SK-N-SH (cell line): ENCODE measurements around the gene BSG. TPM values are rescaled to one million over a fixed set of nuclear protein-coding genes. Genes with fewer than 3 reads are reported as not detected.

Source experiments
- CTCF ChIA-PET: fragments of 300-600, 350-600 bp; formaldehyde crosslinking; extraction: SDS; loops from one replicate; lab custom pipeline; 2021; lab: Yijun Ruan, JAX
- POLR2A ChIA-PET: fragments of 350-600 bp; sonication (Branson Sonifier 250); formaldehyde crosslinking; extraction: SDS; loops from one replicate; lab custom pipeline; 2020; ENCODE audit warnings: antibody characterized with exemption, inconsistent platforms; lab: Yijun Ruan, JAX
- DNase-seq: peaks from one replicate; pipeline ENCODE4 v3.0.0; 2012
- H2AFZ ChIP-seq: fragments of 200-600 bp; sonication (generic); 2 replicates; pipeline ENCODE4 v1.8.1; 2016; ENCODE audit warnings: antibody characterized with exemption, mild to moderate bottlenecking, low read depth
- H3F3A ChIP-seq: fragments of 200-600 bp; sonication (generic); replicated peaks from 2 replicates; pipeline ENCODE3; 2016; ENCODE audit warnings: antibody characterized with exemption, mild to moderate bottlenecking; ENCODE audit not compliant: insufficient read depth
- H3K27ac ChIP-seq, 2 experiments: fragments of 200-500 bp in 1 of 2; fragments of 200-600 bp in 1 of 2; sonication (Bioruptor generic) in 1 of 2; sonication (generic), shearing (Covaris generic) in 1 of 2; 2 replicates each; pipeline versions ENCODE4 v1.5.1 to v1.6.1; 2014 to 2016; ENCODE audit warnings: low read depth in 2 of 2, inconsistent platforms in 1 of 2, low read length in 1 of 2, mild to moderate bottlenecking in 1 of 2, mixed read lengths in 1 of 2
- H3K27me3 ChIP-seq: fragments of 200-600 bp; sonication (generic), shearing (Covaris generic); 2 replicates; pipeline ENCODE4 v1.6.1; 2016; ENCODE audit warnings: mixed run types; ENCODE audit not compliant: insufficient read depth
- H3K36me3 ChIP-seq, 2 experiments: fragments of 200-500 bp in 1 of 2; fragments of 200-600 bp in 1 of 2; sonication (Bioruptor generic) in 1 of 2; sonication (generic) in 1 of 2; replicated peaks in 1 of 2; 2 replicates each; pipeline versions ENCODE3 to v1.5.1; 2014 to 2016; ENCODE audit warnings: low read length in 1 of 2, mild to moderate bottlenecking in 1 of 2; ENCODE audit not compliant: insufficient read depth in 2 of 2, control insufficient read depth in 1 of 2
- H3K4me1 ChIP-seq, 2 experiments: fragments of 200-500 bp in 1 of 2; fragments of 200-600 bp in 1 of 2; sonication (Bioruptor generic) in 1 of 2; sonication (generic), shearing (Covaris generic) in 1 of 2; 2 replicates each; pipeline versions ENCODE4 v1.5.1 to v1.6.1; 2014 to 2016; ENCODE audit warnings: low read depth in 1 of 2, low read length in 1 of 2, mixed run types in 1 of 2; ENCODE audit not compliant: insufficient read depth in 2 of 2, control insufficient read depth in 1 of 2
- H3K4me2 ChIP-seq: fragments of 200-600 bp; sonication (generic), shearing (Covaris generic); 2 replicates; pipeline ENCODE4 v1.6.1; 2017; ENCODE audit warnings: mixed run types
- H3K4me3 ChIP-seq, 2 experiments: fragments of 200-500 bp in 1 of 2; fragments of 200-600 bp in 1 of 2; sonication (Bioruptor generic) in 1 of 2; sonication (generic), shearing (Covaris generic) in 1 of 2; 2 replicates each; pipeline versions ENCODE4 v1.5.1 to v1.8.1; 2014 to 2016; ENCODE audit warnings: low read depth in 2 of 2, inconsistent platforms in 1 of 2, low read length in 1 of 2, mild to moderate bottlenecking in 1 of 2, mixed read lengths in 1 of 2, moderate library complexity in 1 of 2
- H3K79me2 ChIP-seq: fragments of 200-600 bp; sonication (generic); 2 replicates; pipeline ENCODE4 v1.8.1; 2017; ENCODE audit warnings: mild to moderate bottlenecking; ENCODE audit not compliant: insufficient read depth
- H3K9ac ChIP-seq: fragments of 200-600 bp; sonication (generic); 2 replicates; pipeline ENCODE4 v1.6.1; 2017; ENCODE audit warnings: mixed run types
- H3K9me2 ChIP-seq: fragments of 200-600 bp; sonication (generic); 2 replicates; pipeline ENCODE4 v1.6.1; 2017; ENCODE audit warnings: mixed run types
- H3K9me3 ChIP-seq: fragments of 200-600 bp; sonication (generic); 2 replicates; pipeline ENCODE4 v1.6.1; 2017; ENCODE audit warnings: mixed run types, mild to moderate bottlenecking, moderate library complexity
- H4K20me1 ChIP-seq: fragments of 200-600 bp; sonication (generic); 2 replicates; pipeline ENCODE4 v1.6.1; 2017; ENCODE audit warnings: mild to moderate bottlenecking, mixed run types; ENCODE audit not compliant: insufficient read depth
- FOSL2 ChIP-seq: IDR thresholded peaks from 2 replicates; pipeline ENCODE4 v1.4.0; 2012; ENCODE audit warnings: low read depth, mild to moderate bottlenecking, moderate library complexity, borderline replicate concordance
- JUND ChIP-seq: IDR thresholded peaks from 2 replicates; pipeline ENCODE4 v1.4.0; 2012
- MAX ChIP-seq: IDR thresholded peaks from 2 replicates; pipeline ENCODE4 v1.4.0; 2012; ENCODE audit warnings: low read depth
- MXI1 ChIP-seq: IDR thresholded peaks from 2 replicates; pipeline ENCODE4 v1.6.1; 2012; ENCODE audit warnings: mild to moderate bottlenecking, low read depth, low read length, improper control_type of control experiment
- NFIC ChIP-seq: IDR thresholded peaks from 2 replicates; pipeline ENCODE4 v1.4.0; 2012; ENCODE audit warnings: borderline replicate concordance
- TCF12 ChIP-seq: IDR thresholded peaks from 2 replicates; pipeline ENCODE4 v1.4.0; 2012
- WGBS: methylation state at CpG from one replicate; pipeline ENCODE4 v1.1.6; 2017; ENCODE audit warnings: low lambda C conversion rate; 5-methylcytosine and 5-hydroxymethylcytosine counted together
- polyA plus RNA-seq, 3 experiments: library from polyadenylated mRNA; depleted of rRNA; stranded (reverse); fragments of >200 nt; gene quantifications; 2 replicates each; pipeline ENCODE4 v1.2.3, GENCODE V29; 2012

BSG gene
- polyA plus RNA-seq, 1 of the 3 experiments (the other 2 are of a cell fraction) = 835 TPM

GRCh38 chr19:574658-575526 is 2.5 kb downstream of the BSG start:
- H3K9me3 ChIP-seq = no peaks in the 10 kb centered on the region

GRCh38 chr19:575527-576506 is 3.4 kb downstream of the BSG start:
- Histone ChIP-seq H3K27ac (peak overlapping the region; percentile 53 to 60; a peak in 3 of 4 replicates), H3K9ac (no peak overlapping the region), H3K79me2 (peaks cover 80% of the 10 kb centered on the region), H3K27me3 (no peaks in the 10 kb centered on the region), H3K4me2 (peak overlapping the region; percentile 100), H4K20me1 (peaks cover 72% of the 10 kb centered on the region), H3K4me3 (peak overlapping the region; percentile 38 to 53), H3K9me2 (no peaks in the 10 kb centered on the region), H3K36me3 (peaks cover 0 to 18% of the 10 kb centered on the region in 2 experiments), H3K4me1 (peaks cover 24 to 32% of the 10 kb centered on the region in 2 experiments; a peak in 3 of 4 replicates), H3F3A (peaks cover 14% of the 10 kb centered on the region), H3K9me3 (no peaks in the 10 kb centered on the region), H2AFZ (no peak overlapping the region)
- ChIA-PET CTCF (interaction anchor here (1.0 to 5.7 kb wide), 5 partner anchors 8 to 45 kb away, joined by 3 to 32 read pairs (median 5); no protein-coding TSS in a partner anchor), POLR2A (interaction anchor here (1.4 to 1.8 kb wide), 2 partner anchors 11 to 69 kb away, joined by 4 to 6 read pairs; no protein-coding TSS in a partner anchor)
- peak; percentile 71 for DNase-seq
- TF ChIP-seq NFIC (peak; percentile 36; the same call in 1 of the 2 replicates), MAX (no peak), TCF12 (peak; percentile 43), FOSL2 (peak; percentile 37; the same call in 1 of the 2 replicates), JUND (no peak)
- 63% methylated on average over 24 of the region's 38 CpGs for WGBS

More at GRCh38 chr19:574658-575526, 2.5 kb downstream of the BSG start:
- Histone ChIP-seq H3K9ac (peak overlapping the region; percentile 11; the same call in 1 of the 2 replicates), H3K4me3 (peak overlapping the region; percentile 38 to 53), H3K4me2 (peak overlapping the region; percentile 100), H3K27me3 (no peaks in the 10 kb centered on the region), H3F3A (peaks cover 14% of the 10 kb centered on the region), H3K9me2 (no peaks in the 10 kb centered on the region), H3K36me3 (peaks cover 0 to 15% of the 10 kb centered on the region in 2 experiments), H3K27ac (peak overlapping the region; percentile 44 to 53; a peak in 3 of 4 replicates), H3K4me1 (peaks cover 24 to 32% of the 10 kb centered on the region in 2 experiments; a peak in 3 of 4 replicates), H2AFZ (no peak overlapping the region), H4K20me1 (peaks cover 66% of the 10 kb centered on the region), H3K79me2 (peaks cover 73% of the 10 kb centered on the region)
- no peak for DNase-seq
- no peak for TF ChIP-seq MAX
- peak; percentile 58; the same call in 1 of the 2 replicates for TF ChIP-seq MXI1
- POLR2A ChIA-PET = interaction anchor here (1.4 kb wide), 1 partner anchor 69 kb away, joined by 4 read pairs; no protein-coding TSS in a partner anchor
- CTCF ChIA-PET = interaction anchor here (1.3 to 5.7 kb wide), 5 partner anchors 9 to 65 kb away, joined by 3 to 32 read pairs (median 6); no protein-coding TSS in a partner anchor
- WGBS = 15% methylated on average over 4 of the region's 32 CpGs
